SJCRH30 (cell line): ENCODE measurements around the gene TYW1B. TPM values are rescaled to one million over a fixed set of nuclear protein-coding genes. Genes with fewer than 3 reads are reported as not detected.

Experiments
- total RNA-seq: library from RNA; depleted of rRNA; stranded (reverse); fragments of >200 nt; shearing (Covaris generic); gene quantifications from 2 replicates; pipeline ENCODE4 v1.2.3, GENCODE V29; 2014; rRNA removed

The TYW1B gene
- total RNA-seq, 1 experiment from 2014 or later = 7.2 TPM

Other genes with a start within 250 kb of the TYW1B start
- 19.0 and 19.3 TPM in 2 replicates for gene POM121, start 96.9 kb upstream of the TYW1B start, total RNA-seq
- gene TRIM74, start 141.3 kb upstream of the TYW1B start, total RNA-seq = not detected in 2 replicates
- gene SPDYE8, start 201.6 kb upstream of the TYW1B start, total RNA-seq = not detected in 2 replicates
- not detected in 2 replicates for gene SPDYE11, start 229.7 kb upstream of the TYW1B start, total RNA-seq